ENCODE measurements around the gene MAGED1. TPM values are rescaled to one million over a fixed set of nuclear protein-coding genes. Genes with fewer than 3 reads are reported as not detected.
"Not testable (repeated sequence)": the region's sequence is repeated elsewhere in the genome, so short reads cannot be mapped to it uniquely, and the experiment has no call there.

MAGED1 gene
- total and polyA plus RNA-seq, 10 donors = 18.8 to 75.5 (median 51.9) TPM

DNA sequence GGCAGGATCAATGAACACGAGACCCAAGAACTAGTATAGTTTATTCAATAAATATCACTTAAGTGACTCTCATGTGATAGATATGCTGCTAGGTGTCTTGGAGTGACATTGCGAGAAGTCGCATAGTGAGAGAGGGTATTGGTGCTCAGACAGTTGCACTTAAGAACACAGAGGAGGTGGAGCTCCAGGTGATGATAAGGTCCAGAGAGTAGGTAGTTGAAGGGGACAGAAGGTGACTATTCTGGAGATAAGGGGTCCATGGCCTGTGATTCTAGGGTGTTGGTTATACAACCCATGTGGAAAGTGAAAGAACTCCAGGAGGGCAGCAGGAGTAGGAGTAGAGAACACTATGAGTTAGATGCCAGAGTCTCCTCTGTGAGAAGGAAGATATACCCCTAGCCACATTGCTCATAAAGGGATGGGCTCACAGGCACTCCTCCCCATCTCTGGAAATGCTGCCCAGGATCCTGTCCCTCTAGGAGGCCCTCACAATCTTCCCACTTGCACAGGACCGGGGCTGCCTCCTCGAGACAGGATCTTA lies 9.2 kb downstream of the MAGED1 start:
- H3K4me3 ChIP-seq = no peak overlapping the region
- TF ChIP-seq CTCF (IDR thresholded peaks at IDR 0.05 in 8 of 11, conservative IDR thresholded peaks at IDR 0.05 in 3 of 11) (no peak), POLR2A (IDR thresholded peaks at IDR 0.05) (no peak), POLR2AphosphoS5 (IDR thresholded peaks at IDR 0.05) (no peak)
- H3K36me3 ChIP-seq = peaks cover 0 to 56% (median 25%) of the 10 kb centered on the region in 6 donors
- H3K4me1 ChIP-seq = no peaks in the 10 kb centered on the region
- intact Hi-C loops (cut with DNase I; ENCODE audit: low total_unique reads) = no loop called here
- H3K27me3 ChIP-seq (replicated peaks in 1 of 7) = no peaks in the 10 kb centered on the region
- 77 to 95% (median 90%) methylated on average over 5 of the region's 5 CpGs for WGBS, 5 donors
- H3K27ac ChIP-seq = no peak overlapping the region
- DNase-seq = no peak
- peaks cover 0 to 4% (median 0%) of the 10 kb centered on the region in 8 donors for H3K9me3 ChIP-seq

- H3K27ac ChIP-seq; intact Hi-C loops (cut with DNase I; ENCODE audit: low total_unique reads): not testable (repeated sequence)
These were observed 11.7 kb downstream of the MAGED1 start for GRCh38 chrX:51905152-51905551.

GRCh38 chrX:51905711-51906110 lies 12.3 kb downstream of the MAGED1 start:
- H3K27me3 ChIP-seq (replicated peaks in 1 of 7) = no peaks in the 10 kb centered on the region
- no peaks in the 10 kb centered on the region for H3K4me1 ChIP-seq
- intact Hi-C loops (cut with DNase I; ENCODE audit: low total_unique reads) = no loop called here
- peaks cover 0 to 25% (median 10%) of the 10 kb centered on the region in 6 donors for H3K36me3 ChIP-seq
- H3K27ac ChIP-seq = no peak overlapping the region
- H3K9me3 ChIP-seq = peaks cover 0 to 4% (median 0%) of the 10 kb centered on the region in 8 donors
- 71 to 95% (median 87%) methylated on average over 3 of the region's 3 CpGs for WGBS, 5 donors
- DNase-seq = no peak
- H3K4me3 ChIP-seq = no peak overlapping the region
- TF ChIP-seq POLR2A (IDR thresholded peaks at IDR 0.05) = no peak
- no peak for TF ChIP-seq POLR2AphosphoS5 (IDR thresholded peaks at IDR 0.05)
- TF ChIP-seq CTCF (IDR thresholded peaks at IDR 0.05 in 8 of 11, conservative IDR thresholded peaks at IDR 0.05 in 3 of 11) = no peak

More at GRCh38 chrX:51905152-51905551, 11.7 kb downstream of the MAGED1 start:
- H3K36me3 ChIP-seq = peaks cover 0 to 30% (median 13%) of the 10 kb centered on the region in 6 donors
- not testable (repeated sequence) for H3K4me1 ChIP-seq; H3K9me3 ChIP-seq; H3K4me3 ChIP-seq; DNase-seq; H3K27me3 ChIP-seq (replicated peaks in 1 of 7)
- 67 to 96% (median 90%) methylated on average over 3 of the region's 3 CpGs for WGBS, 5 donors

DNA sequence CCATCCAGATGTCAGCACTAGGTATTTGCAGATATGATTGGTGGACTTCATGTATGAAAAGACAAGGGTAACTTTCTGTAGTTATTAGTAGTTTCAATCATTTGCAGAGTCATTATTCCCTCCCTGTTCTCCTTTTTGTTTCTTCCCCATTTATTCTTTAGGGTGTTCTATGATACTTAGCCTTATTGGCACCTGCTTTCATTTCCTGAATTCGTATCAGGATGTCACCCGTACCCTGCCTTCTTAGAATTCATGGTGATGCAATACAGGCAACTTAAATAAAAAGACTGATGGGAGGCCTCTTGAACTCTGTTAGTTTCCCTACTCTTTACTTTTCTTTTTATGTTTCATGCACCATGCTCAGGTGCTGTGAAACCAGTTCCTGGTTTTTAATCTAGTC lies 24.2 kb downstream of the MAGED1 start:
- TF ChIP-seq POLR2AphosphoS5 (IDR thresholded peaks at IDR 0.05) = no peak
- no peak for TF ChIP-seq POLR2A (IDR thresholded peaks at IDR 0.05)
- no peak for TF ChIP-seq CTCF (IDR thresholded peaks at IDR 0.05 in 8 of 11, conservative IDR thresholded peaks at IDR 0.05 in 3 of 11)
- H3K27me3 ChIP-seq (replicated peaks in 1 of 7) = peaks cover 0 to 14% (median 0%) of the 10 kb centered on the region in 7 donors
- H3K9me3 ChIP-seq = peaks cover 0 to 15% (median 0%) of the 10 kb centered on the region in 8 donors
- WGBS, 5 donors = 12 to 28% (median 14%) methylated on average over 2 of the region's 2 CpGs
- no peak overlapping the region for H3K27ac ChIP-seq
- H3K4me3 ChIP-seq = no peak overlapping the region
- no peak for DNase-seq
- intact Hi-C loops (cut with DNase I; ENCODE audit: low total_unique reads) = no loop called here
- no peaks in the 10 kb centered on the region for H3K36me3 ChIP-seq
- no peaks in the 10 kb centered on the region for H3K4me1 ChIP-seq
